Measurements from ENCODE around the gene BBOF1.

The BBOF1 gene

GRCh38 chr14:74014299-74014698, 4.8 kb upstream of the BBOF1 start:
- no peaks in the 10 kb centered on the region for H3K36me3 ChIP-seq (ENCODE audit: control insufficient read depth, insufficient read depth, low read length)
- H3K27ac ChIP-seq, result no peak overlapping the region
- no peak overlapping the region for H3K9ac ChIP-seq
- TF ChIP-seq CTCF (IDR thresholded peaks at IDR 0.05), result no peak
- no peaks in the 10 kb centered on the region for H3K79me2 ChIP-seq
- no peak overlapping the region for H3K4me2 ChIP-seq (ENCODE audit: low read length)
- H3K27me3 ChIP-seq (ENCODE audit: control insufficient read depth, insufficient read depth, low read length), result no peaks in the 10 kb centered on the region
- H3K4me3 ChIP-seq (ENCODE audit: low read depth, low read length), result no peak overlapping the region
- H3K4me1 ChIP-seq, result no peaks in the 10 kb centered on the region
- no peaks in the 10 kb centered on the region for H3K9me3 ChIP-seq (ENCODE audit: control insufficient read depth, low read length)
- no peak overlapping the region for H2AFZ ChIP-seq

- Histone ChIP-seq H3K9ac (no peak overlapping the region), H3K27me3 (ENCODE audit: control insufficient read depth, insufficient read depth, low read length) (no peaks in the 10 kb centered on the region), H3K36me3 (ENCODE audit: control insufficient read depth, insufficient read depth, low read length) (no peaks in the 10 kb centered on the region), H3K4me1 (no peaks in the 10 kb centered on the region), H3K4me3 (ENCODE audit: low read depth, low read length) (no peak overlapping the region), H3K4me2 (ENCODE audit: low read length) (no peak overlapping the region), H3K79me2 (no peaks in the 10 kb centered on the region), H3K27ac (no peak overlapping the region), H2AFZ (no peak overlapping the region), H3K9me3 (ENCODE audit: control insufficient read depth, low read length) (no peaks in the 10 kb centered on the region)
- no peak for TF ChIP-seq CTCF (IDR thresholded peaks at IDR 0.05)
Observed at GRCh38 chr14:74015176-74015575, 4.0 kb upstream of the BBOF1 start.

GRCh38 chr14:74015963-74016362, 3.2 kb upstream of the BBOF1 start:
- Histone ChIP-seq H2AFZ (no peak overlapping the region), H3K27ac (no peak overlapping the region)
- TF ChIP-seq CTCF (IDR thresholded peaks at IDR 0.05), result no peak

GRCh38 chr14:74018174-74018585, 969 bp upstream of the BBOF1 start:
- no peaks in the 10 kb centered on the region for H3K9me3 ChIP-seq (ENCODE audit: control insufficient read depth, low read length)
- no peaks in the 10 kb centered on the region for H3K4me1 ChIP-seq
- TF ChIP-seq CTCF (IDR thresholded peaks at IDR 0.05), result no peak
- no peak overlapping the region for H3K9ac ChIP-seq
- peak overlapping the region; percentile 90 for H3K27ac ChIP-seq
- H3K4me2 ChIP-seq (ENCODE audit: low read length), result peak overlapping the region; percentile 91
- H3K36me3 ChIP-seq (ENCODE audit: control insufficient read depth, insufficient read depth, low read length), result no peaks in the 10 kb centered on the region
- peak overlapping the region; percentile 76 for H3K4me3 ChIP-seq (ENCODE audit: low read depth, low read length)
- peak overlapping the region; percentile 100 for H2AFZ ChIP-seq
- no peaks in the 10 kb centered on the region for H3K27me3 ChIP-seq (ENCODE audit: control insufficient read depth, insufficient read depth, low read length)
- no peaks in the 10 kb centered on the region for H3K79me2 ChIP-seq

More at GRCh38 chr14:74015963-74016362, 3.2 kb upstream of the BBOF1 start:
- H3K9me3 ChIP-seq (ENCODE audit: control insufficient read depth, low read length), result no peaks in the 10 kb centered on the region
- no peaks in the 10 kb centered on the region for H3K27me3 ChIP-seq (ENCODE audit: control insufficient read depth, insufficient read depth, low read length)
- no peak overlapping the region for H3K9ac ChIP-seq
- no peaks in the 10 kb centered on the region for H3K4me1 ChIP-seq
- H3K36me3 ChIP-seq (ENCODE audit: control insufficient read depth, insufficient read depth, low read length), result no peaks in the 10 kb centered on the region
- H3K4me2 ChIP-seq (ENCODE audit: low read length), result no peak overlapping the region
- H3K4me3 ChIP-seq (ENCODE audit: low read depth, low read length), result no peak overlapping the region
- H3K79me2 ChIP-seq, result no peaks in the 10 kb centered on the region

- peak overlapping the region; percentile 88 for H2AFZ ChIP-seq
- no peaks in the 10 kb centered on the region for H3K27me3 ChIP-seq (ENCODE audit: control insufficient read depth, insufficient read depth, low read length)
- H3K79me2 ChIP-seq, result no peaks in the 10 kb centered on the region
- no peaks in the 10 kb centered on the region for H3K36me3 ChIP-seq (ENCODE audit: control insufficient read depth, insufficient read depth, low read length)
- H3K9ac ChIP-seq, result no peak overlapping the region
- peak overlapping the region; percentile 82 for H3K4me3 ChIP-seq (ENCODE audit: low read depth, low read length)
- H3K4me2 ChIP-seq (ENCODE audit: low read length), result peak overlapping the region; percentile 99
- H3K4me1 ChIP-seq, result no peaks in the 10 kb centered on the region
- H3K27ac ChIP-seq, result peak overlapping the region; percentile 80
- no peaks in the 10 kb centered on the region for H3K9me3 ChIP-seq (ENCODE audit: control insufficient read depth, low read length)
- TF ChIP-seq CTCF (IDR thresholded peaks at IDR 0.05), result no peak
Observed at GRCh38 chr14:74019408-74020137, 424 bp downstream of the BBOF1 start.

Measured in parathyroid adenoma (tissue), 2 donors.